ENCODE results near the gene FARP2. TPM values are rescaled to one million over a fixed set of nuclear protein-coding genes. Genes with fewer than 3 reads are reported as not detected.

Gene FARP2
- total and polyA plus RNA-seq, 2 of the 4 experiments (the other 2 are of a cell fraction), result 17.1 to 30.8 TPM

DNA sequence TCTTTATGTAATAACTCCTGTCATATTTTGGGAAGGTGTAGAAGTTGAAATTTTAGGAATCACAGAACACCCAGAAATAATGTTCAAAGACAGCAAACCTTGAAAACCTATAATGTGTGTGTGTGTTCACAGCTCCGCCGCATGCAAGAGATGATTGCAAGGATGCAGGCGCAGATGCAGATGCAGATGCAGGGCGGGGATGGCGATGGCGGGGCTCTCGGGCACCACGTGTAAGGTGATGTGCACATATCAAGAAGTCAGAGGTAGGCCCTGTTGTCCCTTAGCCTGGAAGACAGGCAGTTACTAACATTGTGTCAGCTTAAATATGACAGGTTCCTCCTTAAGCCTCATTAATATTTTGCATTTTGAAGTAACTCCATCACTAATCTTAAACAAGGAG is 6.1 kb upstream of the FARP2 start:
- Histone ChIP-seq H2AK5ac (ENCODE audit: low read depth, low read length) (no peak overlapping the region), H3K9ac (ENCODE audit: low read depth, low read length) (no peak overlapping the region), H2BK20ac (ENCODE audit: low read depth, low read length) (no peak overlapping the region), H2BK15ac (ENCODE audit: low read depth, low read length) (no peak overlapping the region), H3K4me2 (ENCODE audit: low read depth, low read length) (no peak overlapping the region), H3K18ac (ENCODE audit: low read depth, low read length) (no peak overlapping the region), H2AFZ (replicated peaks; ENCODE audit: low read length, poor library complexity) (no peak overlapping the region), H4K20me1 (ENCODE audit: insufficient read depth, low read length) (peaks cover 31% of the 10 kb centered on the region), H2BK120ac (ENCODE audit: low read depth, low read length) (no peak overlapping the region), H3K9me1 (ENCODE audit: insufficient read depth, low read length) (peaks cover 6% of the 10 kb centered on the region; the same call in 1 of the 2 replicates), H3K27me3 (ENCODE audit: control insufficient read depth, insufficient read depth, low read length) (no peaks in the 10 kb centered on the region), H3K56ac (ENCODE audit: extremely low read depth, insufficient read depth, low read length) (no peak overlapping the region), H3K4me1 (ENCODE audit: control insufficient read depth, insufficient read depth, low read length) (peaks cover under 1% of the 10 kb centered on the region), H3K4ac (ENCODE audit: low read depth, low read length) (no peak overlapping the region), H3K4me3 (ENCODE audit: insufficient read depth, low read depth, low read length) (no peak overlapping the region), H4K8ac (ENCODE audit: low read depth in 2 of 2, low read length in 2 of 2) (no peak overlapping the region), H4K91ac (ENCODE audit: insufficient read depth, low read depth, low read length) (no peak overlapping the region), H3K79me1 (ENCODE audit: low read depth in 1 of 2, low read length in 2 of 2) (peaks cover 10 to 49% of the 10 kb centered on the region in 2 experiments; a peak in 3 of 4 replicates), H2BK5ac (ENCODE audit: low read depth, low read length, poor library complexity, severe bottlenecking) (no peak overlapping the region), H2AK9ac (replicated peaks; ENCODE audit: low read depth, low read length, poor library complexity) (no peak overlapping the region), H4K5ac (ENCODE audit: low read depth, low read length) (no peak overlapping the region), H3K9me3 (ENCODE audit: control insufficient read depth, insufficient read depth, low read length) (no peaks in the 10 kb centered on the region), H3K27ac (ENCODE audit: insufficient read depth, low read length) (no peak overlapping the region), H3K23ac (ENCODE audit: low read depth, low read length) (no peak overlapping the region), H3K14ac (replicated peaks; ENCODE audit: low read depth, low read length) (no peak overlapping the region), H3K36me3 (ENCODE audit: control insufficient read depth, insufficient read depth, low read length) (peaks cover 66% of the 10 kb centered on the region)
- WGBS, 2 experiments (ENCODE audit: extremely low coverage in 2 of 2, insufficient read length in 1 of 2), result no CpG with 5 or more reads among the region's 8 CpGs
- TF ChIP-seq CEBPB (IDR thresholded peaks at IDR 0.05; ENCODE audit: low read depth, low read length) (no peak), RCOR1 (IDR thresholded peaks at IDR 0.05; ENCODE audit: insufficient replicate concordance, low read length) (no peak), FOS (IDR thresholded peaks at IDR 0.05; ENCODE audit: low read depth, low read length) (no peak)
- DNase-seq, result no peak
- dilution Hi-C loops (cut with HindIII; ENCODE audit: low sequenced_read_pairs, unreplicated experiment) (no loop called here), intact Hi-C loops (cut with micrococcal nuclease) (loop anchor here (5.0 kb wide), 1 partner anchor 93 kb away; no protein-coding TSS in a partner anchor), in situ Hi-C loops (cut with MboI; ENCODE audit: low sequenced_read_pairs) (loop anchor here (5.0 kb wide), 1 partner anchor 88 kb away; no protein-coding TSS in a partner anchor)
- POLR2A ChIA-PET (ENCODE audit: unreplicated experiment), result no interaction called here
- CTCF ChIA-PET, result interaction anchor here (0.6 kb wide), 1 partner anchor 343 kb away, joined by 3 read pairs; no protein-coding TSS in a partner anchor
- no TSS peak for BruUV-seq (replicated peaks)
- ATAC-seq (ENCODE audit: low read depth), result no peak

Measured in IMR-90 (cell line).